GM18499 (cell line): ENCODE measurements around the gene ATP10B.

Experiments
- ATAC-seq: cut with Tn5 transposase; IDR thresholded peaks from one replicate; pipeline ENCODE4 v1.9.1; 2021; ENCODE audit warnings: moderate number of reproducible peaks; ENCODE audit not compliant: insufficient read depth, unreplicated experiment

The ATP10B gene

GRCh38 chr5:160643616-160644240 is 208.3 kb downstream of the ATP10B start:
- no peak for ATAC-seq

DNA sequence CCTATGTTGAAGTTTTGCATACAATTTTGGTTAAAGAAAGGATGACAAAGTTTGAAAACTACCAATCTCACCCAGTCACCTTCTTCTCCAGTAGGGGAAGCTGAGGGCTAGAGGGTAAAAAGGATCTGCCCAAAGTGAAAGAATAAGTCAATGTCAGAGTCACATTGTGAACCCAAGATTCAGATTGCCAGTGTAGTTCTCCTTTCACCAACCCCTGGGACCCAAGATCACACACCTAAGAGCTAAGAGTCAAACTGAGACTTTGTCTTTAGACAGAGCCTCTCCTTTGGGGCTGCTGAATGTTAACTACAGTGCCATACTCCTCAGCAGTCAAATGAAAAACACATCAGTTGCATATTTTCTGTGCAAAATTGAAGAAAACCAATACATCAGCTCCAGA is 210.6 kb downstream of the ATP10B start:
- ATAC-seq: no peak

GRCh38 chr5:160640406-160640805 is 211.6 kb downstream of the ATP10B start:
- ATAC-seq: no peak

DNA sequence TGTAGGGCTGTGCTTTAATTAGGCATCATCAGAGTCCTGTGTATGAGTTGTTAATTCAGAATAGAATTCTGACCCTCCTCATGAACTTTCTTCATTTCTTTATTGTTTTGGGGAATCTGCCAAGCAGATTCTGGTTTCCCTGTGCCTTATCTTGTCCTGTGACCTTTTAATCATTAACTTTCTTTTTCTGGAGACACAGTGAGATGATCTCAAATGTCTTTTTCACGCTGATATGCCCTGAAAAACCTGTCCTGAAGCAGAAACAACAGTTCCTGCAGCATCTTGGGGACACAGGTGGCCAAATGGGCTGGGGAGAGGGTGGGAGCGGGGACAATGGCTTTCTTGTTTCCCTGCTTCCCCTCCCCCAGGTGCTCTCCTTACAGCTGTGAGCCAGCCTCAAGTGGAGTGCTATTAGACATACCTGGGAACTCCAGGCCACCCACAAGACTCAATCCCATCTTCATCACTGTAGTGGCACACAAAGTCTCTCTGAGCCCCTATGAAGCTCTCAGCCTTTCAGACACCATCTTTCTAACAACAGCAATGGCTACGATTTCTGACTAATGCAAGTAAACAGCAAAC is 213.8 kb downstream of the ATP10B start:
- no peak for ATAC-seq

GRCh38 chr5:160637357-160638090 is 214.5 kb downstream of the ATP10B start:
- ATAC-seq: no peak

DNA sequence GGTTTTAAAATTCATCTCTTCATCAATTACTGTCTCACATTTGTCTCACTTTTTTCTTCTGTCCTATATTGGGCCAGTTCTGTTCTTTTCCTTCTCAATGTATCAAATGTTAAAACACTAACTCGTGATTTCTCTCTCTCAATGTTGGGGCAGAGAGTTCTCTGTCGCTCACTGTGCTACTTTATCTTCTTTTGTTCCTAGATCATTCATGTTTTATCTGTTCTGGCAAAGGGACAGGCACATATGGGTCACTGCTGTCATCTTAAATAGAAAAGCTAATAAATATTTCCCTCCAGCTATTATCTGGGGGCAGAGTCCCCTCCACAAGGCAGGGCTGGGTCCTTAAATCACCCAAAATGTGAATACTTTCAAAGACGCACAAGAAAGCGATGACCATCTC is 216.3 kb downstream of the ATP10B start:
- no peak for ATAC-seq

- no peak for ATAC-seq
Measured at GRCh38 chr5:160635046-160635445, 217.0 kb downstream of the ATP10B start.

- no peak for ATAC-seq
Measured at GRCh38 chr5:160629003-160629402, 223.0 kb downstream of the ATP10B start.

- ATAC-seq: no peak
Measured at GRCh38 chr5:160628619-160628968, 223.4 kb downstream of the ATP10B start.

DNA sequence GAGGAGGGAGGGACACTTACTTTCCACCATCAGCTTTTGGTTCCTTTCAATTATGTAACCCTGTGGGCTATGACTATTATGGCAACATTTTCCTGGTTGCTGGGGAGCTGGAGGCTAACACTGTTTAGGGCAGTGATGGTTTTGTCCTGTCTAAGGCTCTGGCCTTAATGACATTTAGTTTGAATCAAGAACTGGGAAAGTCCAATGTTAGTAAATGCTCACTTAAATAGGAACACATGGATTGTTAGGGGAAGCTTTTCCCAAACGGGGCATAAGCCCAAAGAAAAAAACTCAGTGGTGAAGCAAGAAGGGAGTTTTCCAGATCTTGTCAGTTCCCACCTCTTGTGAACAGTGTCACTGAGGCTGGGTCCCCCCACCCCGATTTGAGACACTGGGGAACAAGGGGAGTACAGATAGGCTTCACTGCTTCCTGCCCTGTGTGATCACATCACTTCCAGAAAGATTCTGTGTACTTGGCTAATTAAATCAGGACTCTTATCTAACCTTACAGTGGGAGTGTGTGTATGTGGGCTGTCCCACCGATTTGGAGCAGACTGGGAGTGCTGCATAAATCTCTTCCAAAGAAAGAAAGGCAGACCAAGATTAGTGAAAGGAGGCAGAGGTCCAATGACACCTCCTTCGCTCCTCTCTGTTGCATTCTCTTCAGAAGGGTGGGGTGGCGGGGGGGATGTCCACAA is 223.9 kb downstream of the ATP10B start:
- no peak for ATAC-seq

DNA sequence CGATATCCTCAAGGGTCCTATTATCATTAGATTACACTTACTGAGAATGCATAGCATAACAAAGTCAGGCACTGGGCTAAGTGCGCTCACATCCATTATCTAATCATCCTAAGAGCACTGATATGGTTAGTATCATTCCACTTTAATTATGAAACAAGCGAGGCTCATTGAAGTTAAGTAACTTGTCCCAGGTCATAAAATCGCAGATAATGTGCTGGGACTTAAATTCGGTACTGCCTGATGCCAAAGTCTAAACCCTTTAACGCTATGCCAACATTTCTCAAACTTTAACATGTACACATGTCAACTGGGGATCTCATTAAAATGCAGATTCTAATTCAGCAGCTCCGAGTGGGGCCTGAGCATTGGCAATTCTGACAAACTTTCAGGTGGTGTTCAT is 225.7 kb downstream of the ATP10B start:
- no peak for ATAC-seq

DNA sequence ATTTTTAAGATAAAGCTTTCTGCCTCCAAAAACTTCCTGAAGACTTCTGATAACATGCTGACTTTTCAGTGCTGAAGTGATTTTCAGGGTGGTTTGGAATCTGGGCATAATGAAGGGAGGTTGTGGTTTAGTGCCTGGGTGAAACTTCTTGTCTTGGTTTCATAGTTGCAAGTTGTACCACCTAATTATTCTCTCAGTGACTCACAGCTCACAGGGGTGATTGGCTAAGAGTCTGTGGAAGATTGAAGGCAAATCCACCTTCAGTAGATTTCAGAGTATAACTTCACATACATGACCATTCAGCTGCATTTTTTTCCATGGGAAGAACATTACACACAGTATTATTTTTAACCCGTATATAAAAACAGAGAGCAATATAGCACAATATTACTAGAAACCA is 230.5 kb downstream of the ATP10B start:
- ATAC-seq: no peak

- ATAC-seq: no peak
Measured at GRCh38 chr5:160620401-160620800, 231.6 kb downstream of the ATP10B start.

- no peak for ATAC-seq
Measured at GRCh38 chr5:160619381-160619780, 232.6 kb downstream of the ATP10B start.

DNA sequence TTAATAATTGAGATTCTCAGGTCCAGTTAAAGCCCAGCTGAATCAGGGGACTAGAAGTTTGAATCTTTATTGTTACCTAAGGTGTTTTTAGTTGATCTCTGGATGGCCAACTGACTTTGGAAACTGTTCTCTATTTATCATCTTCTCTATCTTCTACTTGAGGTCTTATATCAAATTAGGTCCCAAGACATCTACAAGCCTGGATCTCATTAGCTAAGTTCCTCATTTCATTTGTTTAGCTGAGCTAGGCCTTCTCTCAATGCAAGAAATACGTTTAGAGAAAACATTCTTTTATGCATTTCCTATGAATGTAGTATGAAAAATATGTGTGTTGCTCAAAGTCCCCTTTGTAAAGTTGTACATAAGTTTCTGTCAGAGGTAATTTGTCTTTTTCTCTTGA is 233.7 kb downstream of the ATP10B start:
- no peak for ATAC-seq

DNA sequence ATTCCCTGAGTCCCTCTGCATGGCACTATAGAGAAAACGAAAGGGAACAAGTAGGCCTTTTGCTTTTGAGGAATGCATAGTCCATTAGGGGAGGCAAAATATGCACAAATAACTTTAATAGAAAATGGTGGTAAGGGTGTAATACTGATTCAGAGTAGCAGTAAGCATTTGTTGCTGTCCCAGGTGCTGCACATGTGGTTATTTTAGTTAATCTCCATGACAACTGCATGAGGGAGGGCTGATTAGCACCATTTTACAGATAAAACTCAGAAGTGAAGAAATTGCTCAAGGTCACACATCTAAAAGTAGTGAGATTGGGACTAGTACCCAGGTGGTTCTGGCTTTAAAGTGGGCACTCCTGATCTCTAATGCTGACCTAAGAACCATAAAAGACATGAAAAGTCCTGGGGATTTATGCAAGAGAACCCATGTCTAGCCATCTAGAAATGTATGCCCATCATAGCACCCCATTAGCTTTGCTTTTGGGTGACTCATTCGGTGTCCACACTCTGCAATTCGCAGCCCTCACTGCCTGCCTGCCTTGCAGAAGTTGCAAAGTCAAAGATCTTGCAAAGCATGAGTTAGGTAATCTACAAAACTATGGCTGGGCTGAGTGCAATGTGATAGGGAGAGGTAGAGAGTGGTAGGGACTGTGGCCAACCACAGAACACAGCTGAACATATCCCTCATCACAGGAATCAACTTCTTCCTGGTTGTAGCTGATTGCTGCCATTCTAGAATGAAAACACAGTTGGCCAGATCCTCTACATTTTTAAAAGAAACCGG is 235.1 kb downstream of the ATP10B start:
- ATAC-seq: no peak

DNA sequence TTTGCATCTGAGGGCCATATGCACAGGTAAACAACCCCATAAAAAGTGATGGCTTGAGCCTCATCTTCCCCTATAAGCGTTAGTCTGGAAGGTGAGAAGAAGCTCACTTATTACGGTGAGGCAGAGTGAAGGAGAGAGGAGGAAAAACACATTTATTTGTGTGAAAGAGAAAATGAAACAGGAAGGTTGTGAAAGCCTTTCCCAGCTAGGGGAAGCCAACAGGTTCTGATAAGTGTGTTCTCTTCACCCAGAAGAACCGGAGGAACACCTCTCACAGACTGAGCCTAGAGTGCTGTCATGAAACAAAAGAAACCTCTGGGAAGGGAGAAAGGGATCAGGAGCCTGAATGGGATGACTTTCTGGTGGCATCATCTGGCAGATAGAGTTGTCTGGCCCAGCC is 237.9 kb downstream of the ATP10B start:
- no peak for ATAC-seq

GRCh38 chr5:160605266-160605665 is 246.7 kb downstream of the ATP10B start:
- ATAC-seq: no peak

- ATAC-seq: no peak
Measured at GRCh38 chr5:160604484-160604883, 247.5 kb downstream of the ATP10B start.

DNA sequence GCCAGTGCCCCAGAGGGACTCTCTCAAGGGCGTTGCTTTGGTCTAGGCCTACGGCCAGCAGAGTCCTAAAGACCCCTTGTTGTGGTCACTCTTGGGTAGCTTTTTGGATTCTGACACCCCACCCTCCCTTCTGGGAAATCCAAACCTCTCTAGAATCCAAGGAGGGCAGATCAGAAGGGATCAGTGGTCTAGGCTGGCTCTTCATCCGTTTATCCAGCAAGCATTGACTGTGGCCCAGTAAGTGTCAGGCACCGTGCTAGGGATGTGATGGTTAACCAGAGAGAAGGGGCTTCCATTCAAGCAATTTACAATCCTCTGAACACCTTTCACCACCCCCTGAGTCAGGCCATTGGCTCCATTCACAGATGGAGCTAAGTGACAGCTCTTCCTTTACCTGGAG is 249.3 kb downstream of the ATP10B start:
- no peak for ATAC-seq

DNA sequence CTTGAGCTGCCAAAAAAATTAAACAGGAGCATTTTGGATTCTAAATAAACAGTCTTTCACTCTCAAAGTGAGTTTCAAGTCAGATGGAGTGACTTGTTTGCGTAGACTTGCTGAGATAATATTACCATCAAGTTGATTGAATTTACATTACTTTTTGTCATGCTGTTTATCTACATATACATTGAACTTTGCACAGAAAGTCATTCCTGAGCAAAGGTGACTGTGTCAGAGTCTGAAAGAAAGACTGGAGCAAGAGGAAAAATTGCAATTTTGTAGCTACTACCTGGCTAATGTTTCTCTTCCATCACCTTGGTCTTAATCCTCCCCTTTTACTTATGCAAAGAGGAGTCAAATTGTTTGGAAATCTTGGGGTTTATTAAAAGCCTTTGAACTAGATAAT is 251.0 kb downstream of the ATP10B start:
- ATAC-seq: no peak
